IPS-11a (cell line): ENCODE measurements around the gene SH3PXD2B.

Experiments
- H3K4me3 ChIP-seq: one replicate; pipeline ENCODE4 v1.5.1; 2013; ENCODE audit warnings: low read depth, low read length, control low read depth

Gene SH3PXD2B

DNA sequence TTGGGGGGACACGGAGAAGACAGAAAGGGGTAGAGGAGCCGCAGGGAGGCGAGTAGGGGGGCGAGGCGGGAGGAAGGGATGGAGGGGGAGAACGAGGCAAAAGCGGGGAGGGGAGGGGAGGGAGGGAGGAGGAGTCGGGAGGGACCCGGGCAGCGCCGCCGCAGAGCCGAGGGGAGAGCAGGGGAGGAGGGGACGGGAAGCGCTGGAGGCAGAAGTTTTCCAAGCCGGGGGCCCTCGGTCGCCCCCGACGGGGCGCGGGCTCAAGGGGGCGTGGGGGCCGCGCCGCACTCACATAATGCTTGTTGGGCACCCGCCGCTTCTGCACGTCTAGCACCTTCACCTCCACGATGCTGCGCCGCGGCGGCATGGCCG is 353 bp downstream of the SH3PXD2B start:
- H3K4me3 ChIP-seq = peak overlapping the region; percentile 71

DNA sequence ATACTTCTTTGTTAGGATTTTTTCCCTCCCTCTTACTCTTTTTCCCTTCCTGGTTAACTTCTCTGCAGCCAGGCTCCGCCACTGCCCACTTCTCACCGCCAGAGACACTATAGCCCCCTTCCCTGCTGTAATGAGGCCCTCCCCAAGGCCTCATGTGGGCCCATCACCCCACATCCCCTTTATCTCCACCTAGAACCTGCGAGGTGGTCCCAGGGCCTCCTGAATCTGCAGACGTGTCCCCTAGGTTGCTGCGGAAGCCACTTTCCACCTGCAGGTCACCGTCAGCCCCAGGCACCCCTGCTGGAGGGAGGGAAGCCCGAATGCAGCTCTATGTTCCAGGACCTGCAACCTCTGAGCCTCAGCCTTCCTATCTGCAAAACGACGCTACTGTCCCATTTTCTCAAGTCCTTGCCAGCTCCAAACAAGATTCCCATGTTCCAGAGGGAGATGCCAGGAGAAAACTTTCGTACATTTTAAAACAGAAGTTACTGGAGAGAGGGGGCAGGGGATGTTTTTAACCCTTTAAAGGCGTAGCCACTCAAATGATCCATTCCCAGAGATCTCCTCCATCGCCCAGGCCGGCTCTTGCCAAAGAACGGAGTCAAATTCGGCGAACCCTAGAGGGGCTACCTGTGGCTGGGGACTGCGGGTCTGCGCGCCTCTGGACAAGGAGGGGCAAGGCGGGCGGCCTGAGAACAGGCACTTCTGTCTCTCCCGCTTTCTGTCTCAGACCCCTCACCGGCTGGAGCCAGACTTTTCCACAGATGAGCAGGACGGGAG is 929 bp downstream of the SH3PXD2B start:
- H3K4me3 ChIP-seq = peak overlapping the region; percentile 71

DNA sequence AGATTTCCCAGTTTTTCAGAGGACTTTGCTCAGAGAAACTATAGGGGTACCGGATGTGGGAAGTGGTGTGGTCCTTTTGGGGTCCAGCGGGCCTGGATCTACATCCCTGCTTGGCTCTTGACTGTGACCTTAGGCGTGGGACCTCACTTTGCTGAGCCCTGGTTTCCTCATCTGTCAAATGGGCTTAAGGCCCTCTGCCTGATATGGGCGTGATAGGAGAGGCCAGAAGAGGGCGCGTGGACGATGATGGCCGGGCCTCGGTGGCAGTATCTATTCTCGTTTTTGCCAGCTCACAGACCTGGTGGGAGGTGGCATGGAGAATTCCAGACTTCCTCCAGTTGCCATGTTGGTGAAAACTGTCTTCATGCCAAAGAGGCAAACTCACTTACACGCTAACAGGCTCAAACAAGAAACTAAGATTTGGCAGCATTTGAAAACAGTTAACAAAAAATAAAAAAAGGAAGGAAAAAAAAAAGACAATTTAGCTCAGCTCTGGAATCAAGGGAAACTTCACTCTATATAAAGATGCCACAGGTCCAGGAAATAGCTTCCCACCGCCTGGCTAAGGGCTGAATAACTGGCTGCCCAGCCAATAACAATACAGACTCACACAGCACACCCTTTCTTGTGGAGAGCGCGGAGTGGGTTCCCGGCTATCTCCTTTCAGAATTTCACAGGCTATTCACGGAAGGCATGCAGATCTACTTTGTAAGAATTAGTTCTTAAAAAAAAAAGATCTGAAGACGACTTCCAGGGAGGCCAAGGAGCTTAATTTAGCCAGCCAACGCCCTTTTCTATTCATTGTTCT is 1.7 kb downstream of the SH3PXD2B start:
- H3K4me3 ChIP-seq = peak overlapping the region; percentile 71

DNA sequence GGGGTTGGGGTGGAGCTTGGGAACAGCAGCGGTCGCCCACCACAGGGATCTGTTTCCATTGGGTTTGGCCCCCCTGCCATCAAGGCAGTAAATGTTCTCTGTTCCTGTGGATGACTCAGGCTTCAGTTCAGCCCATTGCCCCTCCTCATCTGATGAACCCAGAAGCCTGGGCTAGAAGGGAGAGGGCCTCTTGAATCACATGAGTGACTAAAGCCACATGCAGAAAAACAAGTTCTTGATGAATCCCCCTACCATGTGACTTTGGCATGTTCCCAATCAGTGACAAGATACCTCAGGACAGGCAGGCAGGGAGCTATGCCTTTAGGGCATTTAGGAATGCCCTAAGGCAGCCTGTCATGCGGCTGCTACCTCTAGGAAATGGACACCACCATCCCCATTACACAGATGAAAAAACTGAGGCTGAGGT is 2.5 kb downstream of the SH3PXD2B start:
- no peak overlapping the region for H3K4me3 ChIP-seq

DNA sequence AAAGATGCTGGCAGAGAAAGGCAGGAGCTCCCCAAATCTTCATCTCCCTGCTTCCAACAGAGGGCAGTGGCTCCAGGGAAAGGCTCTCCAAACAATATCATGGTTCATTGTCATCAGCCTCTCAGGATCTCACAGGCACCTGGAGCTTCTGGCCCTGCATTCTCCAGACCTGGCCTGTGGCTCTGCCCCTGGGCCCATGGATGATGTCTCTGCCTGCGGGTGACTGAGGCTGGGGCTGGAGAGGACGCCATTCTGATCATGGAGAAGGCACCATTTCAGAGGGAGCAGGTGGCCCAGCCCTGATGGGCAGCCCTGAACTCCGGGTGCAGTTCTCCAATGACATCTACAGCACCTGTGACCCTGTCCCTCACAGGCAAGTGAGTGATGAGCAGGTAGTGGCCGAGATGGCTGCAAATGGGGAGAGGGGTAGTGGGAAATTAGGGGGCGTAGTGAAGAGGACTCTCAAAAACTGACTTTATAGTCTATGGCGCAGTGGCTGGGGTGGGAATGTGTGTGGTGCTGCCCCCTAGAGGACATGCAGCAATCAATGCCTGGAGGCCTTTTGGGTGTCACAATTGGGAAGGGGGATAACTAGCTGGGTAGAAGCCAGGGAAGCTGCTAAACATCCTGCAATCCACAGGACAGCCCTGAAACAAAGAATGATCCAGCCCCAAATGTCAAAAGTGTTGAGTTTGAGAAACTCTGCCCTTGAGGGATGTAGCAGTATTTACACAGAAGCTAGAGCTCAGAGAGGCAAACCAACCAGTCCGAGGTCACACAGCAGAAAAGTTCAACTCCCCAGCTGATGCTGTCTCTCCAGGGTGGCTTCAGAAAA is 3.2 kb downstream of the SH3PXD2B start:
- H3K4me3 ChIP-seq = no peak overlapping the region

DNA sequence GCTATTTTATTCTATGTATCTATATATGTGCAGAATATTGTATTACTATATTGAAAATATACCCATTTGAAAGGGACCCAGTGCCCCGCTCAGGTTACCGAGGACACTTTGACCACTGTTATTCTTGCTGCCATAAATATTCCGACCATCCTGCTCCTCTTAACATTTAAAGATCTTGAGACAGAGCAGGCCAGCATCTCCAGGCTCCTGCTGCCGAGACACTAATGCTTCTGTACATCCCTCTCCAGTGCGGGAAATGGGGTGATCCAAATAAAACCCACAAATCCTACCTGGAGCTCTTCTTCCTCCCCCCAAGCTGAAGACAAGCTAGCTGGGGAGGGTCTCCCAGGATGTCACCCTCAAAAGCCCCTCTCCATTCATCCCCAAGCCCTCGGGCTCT is 3.9 kb downstream of the SH3PXD2B start:
- no peak overlapping the region for H3K4me3 ChIP-seq

DNA sequence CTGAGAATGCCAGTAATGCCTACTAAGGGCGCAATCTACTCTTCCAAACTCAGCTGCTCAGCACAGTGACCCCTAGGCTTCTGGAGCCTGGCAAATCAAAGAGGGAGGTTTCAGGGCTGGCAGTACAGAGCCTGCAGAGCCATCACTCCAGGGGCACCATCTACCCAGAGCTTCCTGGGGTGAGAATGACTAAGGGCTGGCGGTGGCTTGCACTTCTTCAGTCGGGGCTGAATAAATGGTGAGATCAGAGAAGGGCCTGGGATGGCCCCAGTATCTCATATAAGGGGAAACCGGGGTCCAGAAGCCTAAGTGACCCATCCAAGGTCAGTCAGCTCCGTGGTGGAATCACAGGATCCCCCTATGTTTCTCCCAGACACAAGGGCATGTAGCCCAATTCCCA is 5.3 kb downstream of the SH3PXD2B start:
- no peak overlapping the region for H3K4me3 ChIP-seq

DNA sequence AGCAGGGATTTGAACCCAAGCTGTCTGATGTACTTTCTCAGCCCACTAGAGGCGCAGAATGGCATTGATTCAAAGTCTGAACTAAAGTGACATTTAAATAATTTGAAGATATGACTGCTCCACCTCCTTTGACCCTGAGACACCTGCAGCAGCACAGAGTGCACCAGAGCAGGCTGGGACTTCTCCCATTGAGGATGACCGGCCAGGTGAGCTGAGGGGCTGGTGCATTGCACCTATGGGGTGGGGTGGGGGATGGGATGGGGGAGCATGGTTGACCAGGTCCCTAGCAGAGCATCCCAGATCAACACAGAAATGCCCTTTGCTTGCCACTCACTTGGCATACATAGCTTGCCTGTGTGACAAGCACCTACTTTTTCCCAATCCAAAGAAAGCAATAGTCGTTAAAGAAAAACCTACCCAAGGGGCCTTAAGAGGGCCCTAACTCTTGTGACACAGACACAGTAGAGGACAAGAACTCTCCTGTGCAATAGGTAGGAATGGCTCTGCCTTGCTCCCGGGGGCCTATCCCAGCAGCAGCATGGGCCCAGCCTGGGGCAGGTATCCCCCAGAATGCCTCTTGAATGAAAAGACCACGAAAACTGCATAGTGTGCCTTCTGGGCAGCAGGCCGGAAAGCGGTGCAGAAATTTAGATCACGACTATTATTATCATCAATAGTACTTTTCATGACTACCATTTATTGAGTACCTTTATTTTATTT is 6.5 kb downstream of the SH3PXD2B start:
- no peak overlapping the region for H3K4me3 ChIP-seq

DNA sequence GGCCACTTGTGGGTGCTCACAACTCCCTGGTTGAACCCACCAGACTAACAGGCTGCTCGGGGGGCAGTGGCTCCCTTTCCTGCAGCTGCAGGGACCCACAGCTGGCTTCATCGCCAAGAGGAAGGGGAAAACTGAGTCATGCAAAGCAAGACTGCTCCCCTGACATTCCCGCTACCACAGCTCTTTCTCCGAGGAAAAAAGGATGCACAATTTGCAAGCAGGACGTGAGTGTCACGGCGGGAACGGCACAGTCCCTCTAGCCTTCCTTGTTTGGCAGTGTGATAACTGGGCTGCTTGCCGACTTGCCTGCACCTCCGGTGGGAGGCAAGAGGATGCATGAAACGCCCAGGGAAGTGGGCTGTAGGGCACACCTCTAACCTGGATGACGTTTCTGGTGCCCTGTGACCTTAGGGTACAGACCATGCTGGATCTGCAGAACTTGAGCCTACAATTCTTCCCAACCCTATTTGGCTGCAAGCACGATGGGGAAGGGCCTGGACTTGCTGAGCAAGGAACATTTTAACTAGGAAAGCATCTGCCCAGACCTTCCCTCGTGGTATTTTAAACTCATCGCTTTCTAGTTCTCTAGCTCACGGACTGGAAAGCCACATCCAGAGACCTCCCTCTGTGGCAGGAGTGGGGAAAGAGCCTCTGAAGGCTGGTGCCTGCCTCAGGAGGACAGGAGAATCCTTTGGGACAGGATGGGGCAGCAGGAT is 7.8 kb downstream of the SH3PXD2B start:
- no peak overlapping the region for H3K4me3 ChIP-seq

DNA sequence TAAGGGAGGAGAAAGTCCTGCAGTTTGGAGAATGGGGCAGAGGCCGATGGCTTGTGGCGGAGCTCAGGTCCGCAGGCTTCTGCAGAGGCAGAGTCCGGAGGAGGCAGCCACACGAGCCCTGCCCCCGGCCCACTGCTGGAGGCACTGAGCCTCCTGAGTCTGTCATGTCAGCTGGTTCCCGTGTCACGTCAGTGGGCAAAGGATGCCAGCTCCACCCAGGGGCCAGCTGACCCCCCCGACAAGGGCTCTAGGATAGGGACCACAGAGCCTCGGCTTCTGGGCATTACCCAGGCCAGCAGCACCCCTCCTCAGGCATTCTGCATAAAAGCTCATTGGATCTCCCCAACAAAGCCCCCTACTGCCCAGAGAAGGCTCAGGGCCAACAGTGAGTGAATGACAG is 8.5 kb downstream of the SH3PXD2B start:
- H3K4me3 ChIP-seq = no peak overlapping the region

DNA sequence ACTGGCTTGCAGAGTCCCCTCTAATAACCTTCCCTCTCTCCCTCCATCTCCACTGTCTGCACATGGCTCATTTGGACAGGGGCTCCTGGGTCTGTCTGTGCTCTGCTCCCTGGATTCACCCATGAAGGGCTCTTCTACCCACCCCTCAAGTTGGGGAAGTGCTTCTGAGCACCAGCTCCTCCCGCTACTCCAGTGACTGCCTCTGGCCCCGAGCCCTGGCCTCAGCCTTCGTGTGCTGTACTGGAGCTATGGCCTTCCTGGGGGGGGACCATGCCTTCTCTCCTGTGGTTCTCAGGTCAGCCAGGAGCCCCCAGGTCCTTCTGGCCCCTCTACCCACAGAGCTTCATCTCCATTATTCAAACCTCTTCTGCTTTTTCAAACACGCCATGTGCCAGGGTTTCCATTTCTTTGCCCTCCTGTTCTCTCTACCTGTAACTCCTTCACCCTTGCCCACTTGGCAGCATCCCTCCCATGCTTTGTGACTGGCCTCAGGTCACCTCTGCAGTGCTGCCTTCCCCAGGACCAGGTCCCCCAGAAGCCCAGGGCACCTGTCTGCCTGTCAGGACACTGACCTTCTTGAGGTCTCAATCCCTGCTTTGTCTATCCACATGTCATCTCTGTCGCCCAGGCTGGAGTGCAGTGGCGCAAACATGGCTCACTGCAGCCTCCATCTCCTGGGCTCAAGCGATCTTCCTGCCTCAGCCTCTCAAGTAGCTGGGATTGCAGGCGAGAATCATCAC is 9.5 kb downstream of the SH3PXD2B start:
- no peak overlapping the region for H3K4me3 ChIP-seq

DNA sequence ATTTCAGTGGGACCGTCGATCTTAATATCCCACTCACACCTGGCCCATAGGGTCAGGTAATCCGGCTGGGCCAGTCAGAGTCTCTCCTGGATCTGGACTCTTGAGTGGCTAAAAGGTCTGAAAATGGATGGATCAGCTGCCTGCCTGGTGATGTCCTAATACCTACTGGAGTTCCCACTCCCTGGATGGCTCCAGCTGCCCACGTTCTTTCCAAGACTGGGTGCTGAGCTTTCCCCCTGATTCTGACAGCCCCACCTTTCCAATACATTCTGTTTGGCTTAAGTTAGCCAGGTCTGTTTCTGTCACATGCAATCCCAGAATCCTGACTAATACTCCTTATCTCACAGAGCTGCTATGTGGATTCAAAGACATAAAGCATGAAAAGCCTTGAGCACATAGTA is 10.2 kb downstream of the SH3PXD2B start:
- H3K4me3 ChIP-seq = no peak overlapping the region

DNA sequence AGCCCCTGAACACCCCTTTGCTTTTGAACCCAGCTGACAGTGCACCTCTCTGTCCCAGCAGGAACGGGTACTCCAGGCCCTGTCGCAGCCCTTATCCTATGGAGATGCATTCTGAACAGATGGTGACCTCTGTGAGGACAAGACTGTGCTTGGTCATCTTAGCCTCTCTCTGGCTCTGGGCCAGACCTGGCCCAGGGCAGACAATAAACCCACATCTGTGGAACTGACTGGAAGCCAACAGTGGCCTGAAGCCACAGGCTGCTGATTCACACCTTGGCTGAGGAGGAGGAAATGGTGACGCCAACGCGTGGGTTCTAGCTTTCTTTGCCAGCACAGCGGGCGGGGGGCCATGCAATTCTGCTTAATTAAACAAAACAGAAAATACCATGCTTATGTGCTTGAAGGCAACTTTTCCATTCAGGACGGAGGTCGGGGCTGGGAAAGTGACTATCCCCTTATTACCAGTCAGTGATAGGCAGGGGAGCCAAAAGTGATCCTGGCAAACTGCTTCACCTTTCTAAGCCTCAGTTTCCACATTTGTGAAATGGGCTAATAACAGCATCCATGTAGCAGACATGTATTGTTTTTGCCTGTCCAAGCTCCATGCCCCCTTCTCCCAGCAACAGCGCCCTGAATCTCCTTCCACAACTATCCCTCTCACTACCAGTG is 10.8 kb downstream of the SH3PXD2B start:
- no peak overlapping the region for H3K4me3 ChIP-seq

DNA sequence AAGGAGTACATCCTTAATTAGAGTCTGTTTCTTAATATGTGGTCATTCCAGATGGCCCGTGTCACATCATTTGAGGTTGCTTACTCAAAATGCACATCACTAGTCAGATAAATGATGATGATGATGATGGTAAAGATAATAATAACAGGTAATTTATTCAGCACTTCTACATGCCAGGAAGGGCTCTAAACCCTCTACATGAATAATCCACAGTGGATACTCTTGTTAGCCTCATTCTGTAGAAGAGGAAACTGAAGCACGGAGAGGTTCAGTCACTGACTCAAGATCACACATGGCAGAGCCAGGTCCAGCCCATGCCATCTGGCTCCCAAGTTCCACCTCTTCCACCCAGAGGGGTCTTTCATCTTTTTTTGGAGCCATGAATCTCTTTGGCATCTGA is 11.7 kb downstream of the SH3PXD2B start:
- H3K4me3 ChIP-seq = no peak overlapping the region

DNA sequence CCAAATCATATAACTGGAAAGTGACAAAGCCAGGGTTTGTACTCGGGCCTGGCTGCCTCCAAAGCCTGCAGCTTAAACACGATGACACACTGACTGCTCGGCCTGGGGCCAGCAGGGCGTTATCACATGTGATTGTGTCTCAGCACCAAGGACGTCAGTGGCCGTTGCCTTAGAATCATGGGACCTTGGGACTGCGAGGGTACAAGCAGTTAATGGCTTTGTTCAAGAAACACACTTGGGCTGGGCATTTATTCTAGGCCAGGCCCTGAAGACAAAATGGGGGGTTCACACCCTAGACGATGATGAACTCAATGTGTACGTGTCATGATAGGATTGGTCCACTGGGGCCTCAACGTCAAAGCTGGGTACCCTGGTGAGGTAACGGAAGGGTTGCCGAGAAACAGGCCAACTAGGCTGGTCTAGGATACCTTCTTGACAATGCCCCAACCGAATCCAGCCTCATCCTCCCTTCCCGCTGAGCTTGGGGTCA is 13.0 kb downstream of the SH3PXD2B start:
- no peak overlapping the region for H3K4me3 ChIP-seq

DNA sequence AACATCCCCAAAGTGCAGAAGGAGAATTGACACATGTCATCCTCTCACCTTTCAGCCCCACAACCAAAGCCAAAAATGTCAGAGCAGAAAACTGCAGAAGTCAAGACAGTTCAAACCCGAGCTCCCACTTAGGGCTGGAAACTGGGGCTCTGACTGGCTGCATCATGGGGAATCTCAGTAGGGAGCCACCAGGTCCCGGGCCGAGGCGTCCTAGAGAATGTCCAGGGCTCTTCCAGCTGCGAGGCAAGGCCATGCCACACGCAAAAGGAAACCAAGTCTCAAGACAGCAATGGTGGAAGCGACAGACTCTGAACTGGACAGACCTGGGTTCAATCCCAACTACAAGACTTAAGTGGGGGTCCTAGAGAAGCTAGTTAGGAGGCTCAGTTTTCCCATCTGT is 13.8 kb downstream of the SH3PXD2B start:
- no peak overlapping the region for H3K4me3 ChIP-seq

DNA sequence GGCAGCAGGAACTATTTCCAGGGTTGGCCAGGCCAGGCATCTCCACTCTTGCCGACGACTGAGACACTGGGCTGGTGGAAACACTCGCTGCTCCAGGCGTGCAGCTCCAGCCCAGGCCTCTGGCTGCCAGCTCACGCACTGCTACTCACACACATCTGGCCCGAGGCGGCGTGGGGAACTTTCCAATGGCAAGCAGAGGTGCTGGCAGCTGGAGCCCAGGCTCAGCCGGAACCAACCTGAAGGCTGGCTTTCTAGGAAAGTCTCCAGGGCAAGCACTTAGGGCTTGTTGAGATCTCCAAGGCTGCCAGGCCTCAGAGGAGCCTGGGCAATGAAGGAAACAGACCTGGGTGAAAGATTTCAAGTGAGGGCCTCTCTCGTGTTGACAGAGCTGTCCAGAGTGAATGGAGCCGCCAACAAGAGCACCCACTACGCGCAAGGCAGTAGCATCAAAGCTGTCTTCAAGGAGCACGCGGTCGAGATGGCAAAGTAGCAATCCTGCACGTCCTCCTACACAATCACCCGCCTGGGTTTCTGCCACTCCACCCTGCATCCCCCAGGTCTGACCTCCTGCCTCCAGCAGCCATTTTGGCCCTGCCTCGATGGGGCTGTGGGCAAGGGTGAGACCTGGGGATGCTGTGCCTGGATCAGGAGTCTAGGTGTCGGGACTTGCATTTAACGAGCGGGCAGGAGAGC is 14.4 kb downstream of the SH3PXD2B start:
- no peak overlapping the region for H3K4me3 ChIP-seq

DNA sequence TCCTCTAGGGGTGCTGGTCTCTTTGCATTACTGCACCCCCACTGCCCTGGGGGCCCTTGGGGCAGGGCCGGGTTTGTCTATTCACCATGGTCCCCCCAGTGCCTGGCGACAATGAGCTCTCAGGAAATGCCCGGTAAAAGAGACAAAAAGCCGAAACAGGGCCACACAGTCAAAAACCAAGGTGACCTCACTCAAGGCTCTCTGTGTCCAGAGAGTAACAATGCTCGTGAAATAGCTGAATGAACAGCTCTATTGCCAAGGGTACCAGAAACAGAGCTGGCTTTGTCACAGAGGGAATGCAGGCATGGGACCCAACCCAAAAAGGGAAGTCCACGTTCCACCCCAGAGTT is 16.0 kb downstream of the SH3PXD2B start:
- H3K4me3 ChIP-seq = no peak overlapping the region
